Measurements from ENCODE around the gene MSMO1.

DNA sequence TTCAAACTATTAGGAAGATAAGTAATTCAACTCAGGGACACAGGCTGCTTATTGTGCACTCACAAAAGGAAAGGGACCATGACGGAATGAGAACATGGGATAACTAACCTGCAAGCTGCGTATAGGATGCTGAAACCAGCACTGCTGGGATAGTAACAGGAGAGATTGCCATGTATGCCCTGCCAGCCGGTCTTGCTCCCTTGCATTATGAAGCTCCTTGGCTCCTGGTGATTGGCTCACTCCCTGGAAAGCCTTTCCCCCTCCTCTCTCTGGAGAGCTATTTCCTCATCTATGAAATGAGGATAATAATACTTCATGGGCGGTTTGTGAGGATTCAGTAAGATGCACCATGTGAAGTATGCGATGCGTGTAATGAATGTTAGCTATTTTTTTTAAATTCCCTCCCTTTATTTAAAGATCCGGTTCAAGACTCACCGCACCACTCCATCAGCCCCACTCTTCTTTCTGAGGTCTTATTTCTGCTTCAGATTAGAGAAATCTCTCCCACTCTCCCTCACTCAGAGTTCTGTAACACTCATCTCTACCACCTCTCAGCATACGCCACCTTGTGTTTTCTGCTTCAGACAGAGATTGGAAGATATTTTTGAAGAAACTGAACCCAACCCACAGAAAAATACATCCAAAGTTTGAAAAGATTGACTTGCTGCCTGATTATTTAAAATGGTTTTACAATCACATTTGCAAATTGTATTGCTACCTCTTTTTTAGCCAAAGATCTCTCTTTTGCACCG, 18.4 kb downstream of the MSMO1 start:
- TF ChIP-seq, protein P1, sequence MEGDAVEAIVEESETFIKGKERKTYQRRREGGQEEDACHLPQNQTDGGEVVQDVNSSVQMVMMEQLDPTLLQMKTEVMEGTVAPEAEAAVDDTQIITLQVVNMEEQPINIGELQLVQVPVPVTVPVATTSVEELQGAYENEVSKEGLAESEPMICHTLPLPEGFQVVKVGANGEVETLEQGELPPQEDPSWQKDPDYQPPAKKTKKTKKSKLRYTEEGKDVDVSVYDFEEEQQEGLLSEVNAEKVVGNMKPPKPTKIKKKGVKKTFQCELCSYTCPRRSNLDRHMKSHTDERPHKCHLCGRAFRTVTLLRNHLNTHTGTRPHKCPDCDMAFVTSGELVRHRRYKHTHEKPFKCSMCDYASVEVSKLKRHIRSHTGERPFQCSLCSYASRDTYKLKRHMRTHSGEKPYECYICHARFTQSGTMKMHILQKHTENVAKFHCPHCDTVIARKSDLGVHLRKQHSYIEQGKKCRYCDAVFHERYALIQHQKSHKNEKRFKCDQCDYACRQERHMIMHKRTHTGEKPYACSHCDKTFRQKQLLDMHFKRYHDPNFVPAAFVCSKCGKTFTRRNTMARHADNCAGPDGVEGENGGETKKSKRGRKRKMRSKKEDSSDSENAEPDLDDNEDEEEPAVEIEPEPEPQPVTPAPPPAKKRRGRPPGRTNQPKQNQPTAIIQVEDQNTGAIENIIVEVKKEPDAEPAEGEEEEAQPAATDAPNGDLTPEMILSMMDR (IDR thresholded peaks at IDR 0.05), result no peak
- no peak for TF ChIP-seq POLR2A (IDR thresholded peaks at IDR 0.05)
